GM18520 (cell line): ENCODE results near the gene PPP4R1.
"Not testable (repeated sequence)": the region's sequence is repeated elsewhere in the genome, so short reads cannot be mapped to it uniquely, and the experiment has no call there.

Experiments
- ATAC-seq: cut with Tn5 transposase; IDR thresholded peaks from one replicate; pipeline ENCODE4 v1.9.1; 2021; ENCODE audit not compliant: unreplicated experiment

Gene PPP4R1

DNA sequence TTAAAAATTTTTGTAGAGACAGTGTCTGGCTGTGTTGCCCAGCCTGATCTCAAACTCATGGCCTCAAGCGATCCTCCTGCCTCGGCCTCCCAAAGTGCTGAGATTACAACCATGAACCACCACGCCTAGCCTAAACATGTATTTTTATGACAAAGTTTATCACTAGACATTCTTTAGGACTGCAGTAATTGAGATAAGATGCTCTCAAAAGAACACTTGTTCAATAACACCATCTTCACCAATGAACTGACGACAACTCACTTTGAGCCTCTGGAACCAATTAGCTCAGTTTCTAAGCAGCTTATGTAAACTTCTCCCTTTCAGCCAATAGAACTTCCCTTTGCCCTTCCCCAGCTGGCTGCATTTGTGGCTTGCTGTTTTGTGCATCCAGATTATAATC lies 15.3 kb upstream of the PPP4R1 start:
- no peak for ATAC-seq

DNA sequence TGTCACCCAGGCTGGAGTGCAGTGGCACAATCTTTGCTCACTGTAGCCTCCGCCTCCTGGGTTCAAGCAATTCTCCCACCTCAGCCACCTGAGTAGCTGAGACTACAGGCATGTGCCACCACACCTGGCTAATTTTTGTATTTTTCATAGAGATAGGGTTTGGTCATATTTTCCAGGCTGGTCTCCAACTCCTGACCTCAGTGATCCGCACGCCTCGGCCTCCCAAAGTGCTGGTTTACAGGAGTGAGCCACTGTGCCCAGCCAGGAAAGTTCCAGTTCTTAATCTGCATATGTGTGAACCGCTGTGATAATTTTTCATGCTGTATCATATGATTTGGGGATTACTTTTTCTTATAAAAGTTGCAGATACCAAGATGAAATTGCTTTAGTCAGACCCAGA lies 14.6 kb upstream of the PPP4R1 start:
- ATAC-seq, result no peak

DNA sequence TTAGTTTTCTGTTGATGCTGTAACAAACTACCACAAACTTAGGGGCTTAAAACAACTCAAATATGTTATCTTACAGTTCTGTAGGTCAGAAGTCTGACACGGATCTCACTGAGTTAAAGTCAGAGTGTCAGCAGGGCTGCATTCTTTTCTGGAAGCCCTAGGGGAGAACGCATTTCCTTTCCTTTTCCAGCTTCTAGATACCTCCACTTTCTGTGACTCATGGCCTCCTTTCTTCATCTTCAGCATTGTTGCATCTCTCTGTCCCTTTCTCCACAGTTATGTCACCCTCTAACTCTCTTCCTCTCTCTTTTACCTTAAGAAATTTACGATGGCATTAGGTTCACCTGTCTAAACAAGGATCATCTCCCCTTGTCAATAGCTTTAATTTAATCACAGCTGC lies 13.3 kb upstream of the PPP4R1 start:
- no peak for ATAC-seq

DNA sequence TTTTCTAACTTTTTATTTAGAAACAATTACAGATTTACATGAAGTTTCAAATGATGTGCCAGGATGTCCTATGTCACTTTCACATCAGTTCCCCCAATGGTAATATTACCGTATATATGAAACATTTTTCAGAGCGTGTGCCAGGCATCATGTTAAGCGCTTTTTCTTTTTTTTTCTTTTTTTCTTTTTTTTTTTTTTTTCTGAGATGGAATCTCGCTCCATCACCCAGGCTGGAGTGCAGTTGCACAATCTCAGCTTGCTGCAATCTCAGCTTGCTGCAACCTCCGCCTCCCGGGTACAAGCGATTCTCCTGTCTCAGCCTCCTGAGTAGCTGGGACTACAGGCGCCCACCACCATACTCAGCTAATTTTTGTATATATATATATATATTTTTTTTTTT lies 5.6 kb upstream of the PPP4R1 start:
- ATAC-seq, result no peak

DNA sequence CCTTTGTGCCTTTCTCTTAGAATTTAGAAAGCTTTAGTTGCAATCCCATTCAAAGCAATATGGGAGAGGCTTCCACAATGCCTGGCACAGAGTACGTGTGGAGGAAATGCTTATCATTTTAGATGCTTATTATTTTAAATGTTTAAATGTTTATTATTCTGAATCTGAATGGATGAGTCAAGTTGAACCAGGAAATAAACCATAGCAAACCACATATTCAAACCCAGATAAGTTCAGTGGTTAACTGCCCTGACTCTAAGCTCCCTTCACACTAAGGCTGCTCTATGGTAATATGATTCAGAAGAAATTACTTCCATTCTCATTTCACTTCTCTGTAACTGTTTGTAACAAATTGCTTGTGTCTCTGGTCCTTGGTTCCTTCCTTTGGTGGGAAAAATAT lies 5.2 kb upstream of the PPP4R1 start:
- no peak for ATAC-seq

DNA sequence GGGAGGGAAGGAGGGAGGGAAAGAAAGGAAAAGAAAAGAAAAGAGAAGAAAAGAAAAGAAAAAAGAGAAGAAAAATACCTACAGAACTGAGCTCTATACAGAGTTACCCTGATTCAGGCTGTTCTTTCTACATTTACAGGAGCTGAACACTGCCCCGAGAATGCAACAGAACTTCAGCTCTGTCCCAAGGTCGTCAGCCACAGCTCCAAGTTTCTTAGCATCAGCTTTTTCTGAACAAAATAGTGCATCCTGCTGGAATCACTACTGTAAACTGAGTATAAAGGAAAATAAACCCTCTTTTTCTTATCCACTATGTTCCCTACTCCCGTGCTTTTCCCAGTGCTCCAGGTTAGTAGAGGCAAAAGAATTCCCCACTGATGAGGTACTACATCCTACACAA lies 4.7 kb upstream of the PPP4R1 start:
- no peak for ATAC-seq

DNA sequence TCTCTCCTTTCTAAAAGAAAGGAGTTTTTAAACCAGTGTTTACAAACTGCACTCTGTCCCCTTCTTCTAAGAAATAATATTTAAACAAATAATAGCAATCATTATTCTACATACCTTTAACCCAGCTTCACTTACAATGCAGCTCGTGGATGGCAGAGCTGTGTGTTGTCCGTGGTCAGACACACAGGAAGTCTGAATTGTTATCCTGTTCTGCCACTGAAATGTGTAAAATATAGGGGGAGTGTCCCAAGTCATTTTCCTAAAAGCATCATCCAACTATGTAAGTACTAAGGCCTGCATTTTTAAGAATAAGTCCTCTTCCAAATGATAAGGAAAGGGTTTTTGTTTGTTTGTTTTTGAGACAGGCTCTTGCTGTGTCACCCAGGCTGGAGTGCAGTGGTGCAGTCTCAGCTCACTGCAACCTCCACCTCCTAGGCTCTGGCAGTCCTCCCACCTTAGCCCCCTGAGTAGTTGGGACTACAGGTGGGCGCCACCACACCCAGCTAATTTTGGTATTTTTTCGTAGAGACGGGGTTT lies 2.7 kb upstream of the PPP4R1 start:
- ATAC-seq, result no peak

DNA sequence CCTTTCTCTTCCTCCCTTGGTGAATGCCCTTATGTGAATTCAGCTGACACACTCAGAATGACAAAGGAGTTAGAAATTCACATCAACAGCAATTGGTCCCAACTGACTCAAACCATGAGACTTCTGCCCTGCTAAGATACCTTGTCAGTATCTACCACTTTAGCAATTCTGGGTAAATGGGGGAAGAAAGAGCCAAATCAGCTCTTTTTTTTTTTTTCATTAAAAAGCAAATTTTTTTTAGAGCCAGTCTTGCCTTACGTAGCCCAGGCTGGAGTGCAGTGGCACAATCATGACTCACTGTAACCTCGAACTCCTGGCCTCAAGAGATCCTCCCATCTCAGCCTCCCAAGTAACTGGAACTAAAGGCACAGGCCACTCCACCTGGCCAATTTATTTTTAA lies 1.7 kb upstream of the PPP4R1 start:
- ATAC-seq, result no peak

DNA sequence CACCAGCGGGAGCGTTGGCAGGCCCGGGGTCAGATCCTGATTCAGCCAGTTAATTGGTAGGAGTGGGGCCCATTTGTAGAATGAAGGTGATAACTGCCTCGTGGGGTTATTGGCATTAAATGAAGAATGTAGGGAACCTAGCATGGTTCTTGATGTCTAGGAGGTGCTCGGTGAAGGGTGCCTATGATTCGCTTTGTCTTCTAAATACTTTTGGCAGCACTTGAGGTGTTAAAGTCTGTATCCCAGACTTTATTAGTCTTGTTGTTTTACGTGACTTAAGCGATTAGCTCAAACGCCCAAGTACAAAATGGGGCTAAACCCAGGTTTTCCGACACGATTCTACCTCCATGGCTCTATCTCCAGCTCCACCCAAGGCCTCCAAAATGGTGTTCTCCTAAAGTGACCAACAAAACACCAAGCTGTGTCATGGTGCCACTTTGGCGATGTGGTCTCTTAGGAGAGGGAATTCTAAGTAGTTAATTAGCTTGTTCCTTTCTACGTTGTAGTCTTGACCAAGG lies 980 bp upstream of the PPP4R1 start:
- ATAC-seq, result no peak

DNA sequence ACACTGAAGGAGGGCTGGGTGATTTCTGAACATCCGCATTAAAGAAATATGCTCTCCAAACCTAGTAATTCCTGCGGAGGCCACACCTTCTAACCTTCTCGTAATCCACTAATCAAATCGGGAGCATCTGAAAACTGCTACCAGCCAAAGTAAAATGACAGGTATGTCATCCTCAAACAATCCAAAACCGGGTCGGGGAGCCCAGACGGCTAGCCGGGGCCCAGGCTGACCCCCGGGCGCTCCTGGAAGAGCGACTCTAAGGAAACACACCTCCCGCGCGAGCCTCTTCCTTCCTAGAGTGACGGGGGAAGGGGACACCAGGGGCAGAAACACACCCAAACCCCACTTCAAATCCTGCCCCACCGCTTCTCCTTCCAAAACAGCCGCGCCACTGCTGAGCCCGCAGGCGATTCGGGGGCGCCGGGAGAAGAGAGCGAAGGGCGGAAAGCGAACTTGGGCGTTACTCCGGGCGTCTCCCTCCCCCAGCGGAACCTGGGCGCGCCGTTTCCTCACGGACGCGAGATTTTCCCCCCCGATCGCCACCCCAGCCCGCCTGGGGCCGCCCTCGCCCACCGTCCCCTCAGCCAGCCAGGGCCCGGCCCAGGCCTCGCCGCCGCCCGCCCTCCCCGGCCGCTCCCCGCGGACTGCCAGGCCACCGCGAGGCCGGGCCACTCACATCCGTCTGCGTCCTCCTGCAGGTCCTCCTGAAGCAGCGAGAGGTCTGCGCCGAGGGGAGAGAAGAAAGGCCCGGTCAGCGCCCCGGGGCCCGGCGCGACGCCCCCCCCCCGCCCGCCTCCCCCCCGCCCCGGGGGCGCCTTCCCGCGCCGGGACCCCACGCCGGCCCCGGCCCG lies 584 bp downstream of the PPP4R1 start:
- peak; percentile 18 for ATAC-seq

DNA sequence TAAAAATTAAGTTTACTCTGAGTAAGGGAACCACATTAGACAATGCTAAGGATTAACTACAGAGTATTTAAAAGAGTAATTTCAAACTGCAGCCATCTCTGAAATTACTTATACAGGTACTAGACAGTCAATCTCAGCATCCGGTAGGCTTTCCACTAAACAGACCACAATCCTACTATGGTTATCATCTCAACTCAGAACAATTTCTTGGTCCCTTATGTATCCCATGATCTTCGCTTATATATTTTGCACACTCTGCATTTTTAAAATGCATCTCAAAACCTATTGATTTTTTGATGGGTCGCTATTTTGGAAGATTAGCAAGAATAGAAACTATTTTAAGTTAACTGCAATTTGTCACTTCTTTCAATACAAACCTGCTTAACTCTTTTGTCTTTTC lies 1.4 kb downstream of the PPP4R1 start:
- ATAC-seq, result no peak

DNA sequence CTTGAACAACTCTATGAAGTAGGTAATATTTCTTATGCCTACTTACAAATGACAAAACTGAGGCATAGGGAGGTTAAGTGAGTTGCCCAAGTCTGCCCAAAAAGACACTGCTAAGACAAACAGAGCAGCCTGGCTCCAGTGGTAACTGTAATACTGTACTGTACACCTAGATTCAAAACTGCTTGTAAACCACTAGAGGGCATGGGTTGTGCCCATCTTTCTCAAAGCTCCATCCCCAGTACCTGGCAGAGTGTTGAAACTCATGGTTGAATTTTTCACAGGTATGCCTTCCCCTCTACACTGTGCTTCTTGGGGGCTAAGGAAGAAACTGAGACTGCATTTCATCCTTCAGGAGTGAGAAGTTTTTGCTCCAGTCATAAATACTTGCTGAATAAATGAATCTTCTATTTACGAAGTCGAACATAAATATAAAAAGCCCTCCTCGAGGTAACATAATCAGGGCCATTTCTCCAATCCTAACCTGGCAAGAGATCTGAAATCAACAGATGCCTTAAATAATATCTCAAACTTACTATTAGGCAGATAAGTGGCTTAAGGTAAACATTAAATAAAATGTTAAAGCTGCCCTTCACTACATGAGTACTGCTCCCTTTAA lies 2.0 kb downstream of the PPP4R1 start:
- peak; percentile 44 for ATAC-seq

DNA sequence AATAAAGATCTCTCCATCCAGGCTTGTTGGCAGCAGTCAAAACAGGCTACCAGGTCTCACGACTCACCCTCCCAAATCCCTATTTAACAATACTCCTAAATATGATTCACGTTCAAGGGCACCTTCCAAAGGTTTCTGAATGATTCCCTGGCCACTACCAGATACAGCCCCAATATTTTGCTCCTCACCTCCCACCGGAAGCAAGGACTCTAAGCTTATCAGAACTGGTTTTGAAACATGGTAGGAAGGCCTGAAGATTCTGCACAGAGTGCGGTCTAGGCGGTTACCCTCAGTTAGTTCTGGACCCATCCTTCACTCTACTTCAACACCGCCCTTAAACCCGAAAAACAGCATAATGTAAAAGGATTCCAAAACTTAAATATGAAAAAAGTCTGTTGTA lies 5.2 kb downstream of the PPP4R1 start:
- ATAC-seq, result no peak

DNA sequence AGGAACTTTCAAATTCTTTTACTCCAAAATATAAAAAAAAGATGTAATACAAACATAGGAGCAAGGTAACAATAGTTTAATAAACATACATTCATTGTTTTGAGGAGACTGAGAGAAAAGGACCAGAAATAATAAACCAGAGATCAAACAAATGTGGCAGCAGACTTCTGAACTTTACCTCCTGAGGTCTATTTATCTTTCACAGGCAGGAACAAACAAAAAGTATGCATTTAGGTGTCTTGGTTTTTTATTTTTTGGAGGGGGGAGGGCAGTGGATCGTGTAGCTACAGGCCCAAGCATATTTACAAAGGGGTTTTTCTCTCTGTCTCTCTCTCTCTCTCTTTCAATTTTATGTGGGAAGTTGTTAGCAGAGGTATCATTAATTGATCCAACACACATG lies 5.6 kb downstream of the PPP4R1 start:
- no peak for ATAC-seq

DNA sequence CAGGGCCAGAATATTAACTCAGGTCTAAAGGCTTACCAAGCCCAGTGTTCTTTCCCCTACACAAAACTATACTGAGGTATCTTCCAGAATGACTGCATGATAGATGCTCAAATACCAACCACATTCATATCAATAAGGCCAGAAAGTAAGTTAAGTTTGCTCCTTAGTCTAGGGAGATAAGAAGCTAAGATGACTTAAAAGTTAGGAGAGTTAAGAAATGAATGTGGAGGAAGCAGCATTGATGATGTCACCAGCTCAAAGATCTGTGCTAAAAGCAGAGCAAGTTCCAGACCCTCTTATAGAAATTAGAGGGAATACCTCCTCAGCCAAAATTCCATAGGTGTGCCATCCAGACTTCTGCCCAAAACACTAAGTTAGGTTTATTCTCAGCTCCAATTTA lies 6.1 kb downstream of the PPP4R1 start:
- no peak for ATAC-seq

DNA sequence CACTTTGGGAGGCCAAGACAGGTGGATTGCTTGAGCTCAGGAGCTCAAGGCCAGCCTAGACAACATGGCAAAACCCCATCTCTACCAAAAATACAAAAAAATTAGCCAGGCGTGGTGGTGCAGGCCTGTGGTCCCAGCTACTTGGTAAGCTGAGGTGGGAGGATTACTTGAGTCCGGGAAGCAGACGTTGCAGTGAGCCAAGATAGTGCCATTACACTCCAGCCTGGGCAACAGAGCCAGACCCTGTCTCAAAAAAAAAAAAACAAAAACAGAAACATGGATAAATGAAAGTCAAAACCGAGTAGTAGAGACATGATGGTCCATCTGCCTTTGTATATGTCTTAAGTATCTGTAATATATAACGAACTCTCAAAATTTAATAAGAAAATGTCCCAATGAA lies 7.2 kb downstream of the PPP4R1 start:
- not testable (repeated sequence) for ATAC-seq

DNA sequence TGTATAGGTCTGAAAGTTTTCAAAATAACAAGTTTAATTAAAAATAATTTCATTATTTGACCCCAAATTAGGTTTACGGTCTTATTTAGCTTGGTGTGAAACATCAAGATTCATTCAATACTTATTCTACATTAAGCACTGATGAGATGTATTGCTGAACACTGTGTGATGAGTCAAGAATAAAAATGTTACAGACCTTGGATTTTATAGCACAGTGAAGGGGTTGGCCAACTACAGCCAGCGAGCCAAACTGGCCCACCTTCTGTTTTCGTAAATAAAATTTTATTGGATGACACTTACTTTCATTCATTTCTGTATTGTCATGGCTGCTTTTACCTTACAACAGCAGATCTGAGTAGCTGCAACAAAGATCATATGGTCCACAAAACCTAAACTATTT lies 8.3 kb downstream of the PPP4R1 start:
- no peak for ATAC-seq

DNA sequence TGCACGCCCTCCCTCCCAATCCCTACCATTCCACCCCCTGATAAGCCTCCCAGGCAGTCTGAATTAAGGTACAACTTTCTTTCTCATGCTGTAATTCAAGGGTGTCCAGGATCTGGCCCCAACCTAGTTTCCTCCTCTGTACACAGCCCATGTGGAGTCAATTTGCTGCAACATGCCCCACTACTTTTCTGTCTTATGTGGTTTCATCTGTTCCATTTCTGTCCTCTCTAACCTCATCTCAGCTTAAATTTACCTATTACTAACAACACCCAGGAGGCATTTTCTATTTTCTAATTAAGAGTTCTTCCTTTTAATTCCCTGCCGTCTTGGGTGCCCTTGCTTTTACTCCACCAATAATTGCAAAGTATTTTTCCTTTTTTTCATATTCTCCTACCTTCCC lies 10.0 kb downstream of the PPP4R1 start:
- no peak for ATAC-seq

DNA sequence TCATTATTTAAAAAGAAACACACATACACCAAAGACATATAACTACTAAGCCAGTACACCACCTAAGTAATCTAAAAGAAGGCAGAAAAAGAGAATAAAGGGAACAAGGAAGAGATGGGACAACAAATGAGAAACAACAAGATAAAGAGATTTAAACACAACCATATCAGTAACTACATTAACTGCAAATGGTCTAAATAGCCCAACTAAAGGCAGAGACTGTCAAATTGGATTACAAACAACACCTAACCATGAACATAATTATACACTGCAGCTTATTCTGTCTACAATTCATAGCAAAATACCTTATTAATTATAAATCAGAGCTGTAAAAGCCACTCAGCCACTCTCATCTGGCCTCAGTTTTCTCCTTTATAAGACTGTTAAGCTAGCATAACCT lies 15.0 kb downstream of the PPP4R1 start:
- no peak for ATAC-seq

DNA sequence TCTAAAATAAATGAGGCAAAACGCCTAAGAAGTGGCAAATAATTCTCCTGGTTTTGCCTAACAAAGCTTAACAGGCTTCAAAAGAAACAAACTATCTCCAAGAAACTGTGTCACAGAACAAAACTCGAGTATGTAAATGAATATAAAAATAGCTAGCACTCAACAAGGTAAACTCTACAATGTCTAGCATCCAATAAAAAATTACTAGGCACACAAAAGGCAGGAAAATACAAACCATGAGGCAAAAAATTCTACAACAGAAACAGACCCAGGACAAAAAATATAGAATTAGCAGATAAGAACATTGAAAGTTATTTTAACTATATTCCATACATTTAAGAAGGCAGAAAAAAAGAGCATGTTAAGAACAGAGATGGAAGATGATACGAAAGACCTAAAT lies 16.8 kb downstream of the PPP4R1 start:
- no peak for ATAC-seq

DNA sequence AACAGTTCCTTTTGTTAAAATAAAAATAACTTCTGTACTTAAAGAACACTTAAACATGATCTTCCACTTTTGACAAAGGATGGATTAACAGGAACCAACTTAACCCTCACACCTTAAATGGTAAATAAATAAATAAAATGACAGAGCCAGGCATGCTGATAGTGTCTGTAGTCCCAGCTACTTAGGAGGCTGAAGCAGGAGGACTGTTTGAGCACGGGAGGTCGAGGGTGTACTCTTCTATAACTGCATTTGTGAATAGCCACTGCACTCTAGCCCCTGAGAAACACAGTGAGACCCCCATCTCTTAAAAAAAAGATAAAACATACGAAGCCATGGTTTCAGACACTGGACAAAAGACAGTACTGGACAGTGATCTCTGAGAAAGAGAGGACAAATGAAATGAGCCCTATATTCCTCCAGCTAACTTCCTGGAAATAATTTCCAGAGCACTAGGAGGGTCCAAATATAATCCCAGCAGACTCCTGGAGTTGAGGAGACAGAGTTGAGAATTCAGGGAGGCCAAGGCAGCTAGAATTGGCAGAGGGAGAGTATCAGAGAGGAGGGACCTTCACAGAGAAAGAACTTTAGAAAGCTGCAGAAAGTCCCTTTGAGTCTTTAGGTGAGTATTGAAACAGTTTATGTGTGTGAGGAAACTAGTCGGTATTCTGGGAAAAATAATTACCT lies 17.4 kb downstream of the PPP4R1 start:
- ATAC-seq, result no peak

DNA sequence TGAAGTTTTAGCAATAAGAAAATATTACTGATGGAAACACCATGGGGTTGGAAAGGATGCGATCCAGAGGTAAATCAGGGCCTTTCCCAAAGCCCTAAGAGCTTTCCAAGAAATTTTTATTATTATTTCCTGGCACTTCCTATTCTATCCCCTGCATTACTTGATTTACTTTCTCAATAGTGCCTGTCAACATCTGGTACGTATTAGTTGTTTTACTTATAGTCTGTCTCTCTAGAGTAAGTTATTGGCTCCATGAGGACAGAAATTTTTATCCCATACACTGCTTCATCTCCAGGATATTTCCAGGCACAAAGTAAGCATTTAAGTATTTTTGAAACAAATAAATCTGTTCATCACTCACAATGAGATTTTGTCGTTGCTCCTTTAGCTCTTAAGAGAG lies 18.1 kb downstream of the PPP4R1 start:
- ATAC-seq, result no peak
